HG03521 (cell line): ENCODE data around the gene ANKS1B.
"Not testable (repeated sequence)": the region's sequence is repeated elsewhere in the genome, so short reads cannot be mapped to it uniquely, and the experiment has no call there.

Source experiments
- ATAC-seq: cut with Tn5 transposase; IDR thresholded peaks from one replicate; pipeline ENCODE4 v1.9.1; 2021; ENCODE audit warnings: mild to moderate bottlenecking, moderate library complexity; ENCODE audit not compliant: unreplicated experiment

ANKS1B gene

GRCh38 chr12:99036566-99036965 is 948.2 kb downstream of the ANKS1B start:
- ATAC-seq, result no peak

- no peak for ATAC-seq
These were observed 948.9 kb downstream of the ANKS1B start for GRCh38 chr12:99035803-99036202.

- ATAC-seq, result not testable (repeated sequence)
These were observed 950.5 kb downstream of the ANKS1B start for GRCh38 chr12:99034201-99034600.

- no peak for ATAC-seq
These were observed 955.0 kb downstream of the ANKS1B start for GRCh38 chr12:99029511-99030271.

GRCh38 chr12:99027461-99027860 is 957.3 kb downstream of the ANKS1B start:
- no peak for ATAC-seq

- ATAC-seq, result no peak
These were observed 957.7 kb downstream of the ANKS1B start for GRCh38 chr12:99027055-99027393.

GRCh38 chr12:99026332-99027054 is 958.2 kb downstream of the ANKS1B start:
- no peak for ATAC-seq

- no peak for ATAC-seq
These were observed 959.9 kb downstream of the ANKS1B start for GRCh38 chr12:99024870-99025269.

GRCh38 chr12:99024191-99024590 is 960.5 kb downstream of the ANKS1B start:
- no peak for ATAC-seq

GRCh38 chr12:99020871-99021270 is 963.9 kb downstream of the ANKS1B start:
- no peak for ATAC-seq

- no peak for ATAC-seq
These were observed 964.9 kb downstream of the ANKS1B start for GRCh38 chr12:99019798-99020197.

- no peak for ATAC-seq
These were observed 966.8 kb downstream of the ANKS1B start for GRCh38 chr12:99017971-99018370.

- no peak for ATAC-seq
These were observed 975.0 kb downstream of the ANKS1B start for GRCh38 chr12:99009654-99010296.

- no peak for ATAC-seq
These were observed 979.1 kb downstream of the ANKS1B start for GRCh38 chr12:99005601-99006000.

- no peak for ATAC-seq
These were observed 979.8 kb downstream of the ANKS1B start for GRCh38 chr12:99004799-99005466.

GRCh38 chr12:99002731-99003130 is 982.0 kb downstream of the ANKS1B start:
- ATAC-seq, result no peak

GRCh38 chr12:99002156-99002555 is 982.6 kb downstream of the ANKS1B start:
- no peak for ATAC-seq

- ATAC-seq, result no peak
These were observed 985.2 kb downstream of the ANKS1B start for GRCh38 chr12:98999559-98999958.

GRCh38 chr12:98998697-98999299 is 985.9 kb downstream of the ANKS1B start:
- peak; percentile 87 for ATAC-seq

- no peak for ATAC-seq
These were observed 986.8 kb downstream of the ANKS1B start for GRCh38 chr12:98997899-98998298.

GRCh38 chr12:98990648-98991047 is 994.1 kb downstream of the ANKS1B start:
- ATAC-seq, result no peak
